ENCODE measurements around the gene RNF133.

- TF ChIP-seq POLR2A (IDR thresholded peaks at IDR 0.05) (no peak), EP300 (IDR thresholded peaks at IDR 0.05) (no peak), CTCF (IDR thresholded peaks at IDR 0.05) (no peak), POLR2AphosphoS5 (IDR thresholded peaks at IDR 0.05) (no peak)
These were observed at the start of gene RNF133 for GRCh38 chr7:122699017-122699416.

Data from upper lobe of left lung (tissue), 4 donors.